Endometrial microvascular endothelial cells (primary cell): ENCODE results near the gene STK32A. TPM values are rescaled to one million over a fixed set of nuclear protein-coding genes. Genes with fewer than 3 reads are reported as not detected.

Experiments
- in situ Hi-C: cut with HindIII; loops from 2 replicates; pipeline ENCODE4 v1.10.0; 2017; ENCODE audit warnings: low sequenced_read_pairs, low pct_unique_long_range_greater_than_20kb; ENCODE audit errors: inconsistent ontology term
- total RNA-seq: library from RNA; depleted of rRNA; stranded (reverse); fragments of >200 nt; gene quantifications from one replicate; pipeline ENCODE4 v1.2.3, GENCODE V29; 2015; ENCODE audit errors: inconsistent ontology term

The STK32A gene
- total RNA-seq, 1 donor from 2014 or later = not detected

DNA sequence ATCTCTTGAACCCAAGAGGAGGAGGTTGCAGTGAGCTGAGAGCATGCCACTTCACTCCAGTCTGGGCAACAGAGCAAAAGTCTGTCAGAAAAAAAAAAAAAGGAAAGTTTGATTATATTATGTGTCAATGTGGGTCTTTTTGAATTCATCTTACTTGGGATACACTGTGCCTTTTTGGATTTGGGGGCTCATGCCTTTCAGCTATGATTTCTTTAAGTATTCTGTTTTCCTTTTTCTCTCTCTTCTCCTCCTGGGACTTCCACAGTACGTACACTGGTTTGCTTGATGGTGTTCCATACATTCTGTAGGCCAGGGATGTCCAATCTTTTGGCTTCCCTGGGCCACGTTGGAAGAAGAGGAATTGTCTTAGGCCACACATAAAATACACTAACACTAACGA, 146.7 kb downstream of the STK32A start:
- in situ Hi-C loops = no loop called here

DNA sequence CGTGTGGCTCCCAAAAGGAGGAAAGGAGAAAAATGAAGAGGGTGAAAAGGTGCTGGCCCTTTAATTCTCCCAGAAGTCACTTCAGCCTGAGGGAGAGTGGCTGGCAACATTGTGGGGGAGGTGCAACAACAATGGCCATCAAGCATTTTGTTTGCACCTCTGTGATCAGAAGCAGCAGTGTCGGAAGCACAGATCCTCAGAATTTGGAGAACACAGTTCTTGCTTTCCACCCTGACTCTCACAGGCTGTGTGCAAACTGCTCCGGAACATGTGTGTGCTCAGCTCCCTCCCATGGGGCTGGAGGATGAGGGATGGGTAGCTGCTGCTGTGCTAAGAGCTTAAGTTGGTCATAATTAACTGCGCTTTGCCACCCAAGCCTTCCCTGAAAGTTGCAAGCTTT, 147.9 kb downstream of the STK32A start:
- in situ Hi-C loops = no loop called here

DNA sequence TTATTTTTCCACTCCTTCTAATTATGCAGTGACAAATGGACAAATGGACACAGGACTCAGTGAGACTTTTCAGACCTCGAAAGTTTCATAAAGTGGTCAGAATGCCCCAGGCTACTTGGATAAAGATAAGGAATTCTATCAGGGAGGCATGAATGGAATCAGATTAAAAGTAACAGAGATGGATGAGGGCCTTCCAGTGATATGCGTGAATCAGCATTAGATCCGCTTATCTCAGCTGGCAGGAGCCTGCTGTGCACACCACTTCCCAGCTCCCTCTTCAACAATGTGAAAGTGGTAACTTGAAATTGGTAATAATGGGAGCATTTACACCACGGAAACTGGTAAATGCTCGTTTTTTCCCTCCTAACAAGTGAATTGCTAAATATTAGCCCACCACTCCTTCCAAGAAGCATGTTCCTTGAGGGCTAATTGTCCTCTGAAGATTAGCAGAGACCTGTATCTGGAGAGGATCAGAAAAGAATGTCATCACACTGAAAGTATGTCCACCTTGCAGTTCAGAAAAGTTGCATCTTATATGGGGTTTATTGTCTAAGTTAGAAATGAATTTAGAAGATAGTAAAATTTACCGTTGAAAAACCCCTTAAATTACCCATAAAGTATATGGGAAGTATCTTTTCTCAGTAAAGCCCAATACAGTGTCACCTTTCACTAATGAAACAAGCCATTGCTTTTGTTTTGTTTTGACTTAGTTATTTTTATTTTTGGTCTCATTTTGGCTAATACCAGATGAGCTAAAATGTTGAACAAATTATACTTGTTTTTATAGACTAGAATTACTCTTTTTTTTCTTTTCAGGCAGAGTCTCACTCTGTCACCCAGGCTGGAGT, 149.7 kb downstream of the STK32A start:
- in situ Hi-C loops = no loop called here

DNA sequence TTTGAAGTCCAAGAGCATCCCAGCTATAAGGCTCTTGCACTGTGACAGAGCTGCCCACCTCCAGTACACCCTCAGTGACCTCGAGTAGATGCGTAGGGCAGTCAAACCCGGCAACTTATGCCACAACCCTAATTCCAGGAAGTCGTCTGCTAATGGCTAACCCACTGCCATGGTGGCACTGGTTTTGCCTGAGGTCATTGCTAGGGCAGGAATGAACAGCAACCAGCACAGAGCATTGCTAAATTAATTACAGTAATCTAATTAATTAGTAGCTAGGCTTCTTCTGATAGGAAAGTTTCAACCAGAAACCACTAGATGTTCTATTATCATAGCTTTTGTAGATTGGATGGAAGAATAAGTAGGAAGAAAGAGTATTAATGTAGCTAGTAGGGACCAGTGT, 152.3 kb downstream of the STK32A start:
- in situ Hi-C loops = no loop called here

GRCh38 chr5:147388184-147389108, 153.6 kb downstream of the STK32A start:
- in situ Hi-C loops = no loop called here

GRCh38 chr5:147390654-147391225, 155.9 kb downstream of the STK32A start:
- in situ Hi-C loops = no loop called here

- in situ Hi-C loops = no loop called here
Observed at GRCh38 chr5:147391781-147392180, 157.0 kb downstream of the STK32A start.

- in situ Hi-C loops = no loop called here
Observed at GRCh38 chr5:147393874-147394672, 159.2 kb downstream of the STK32A start.

DNA sequence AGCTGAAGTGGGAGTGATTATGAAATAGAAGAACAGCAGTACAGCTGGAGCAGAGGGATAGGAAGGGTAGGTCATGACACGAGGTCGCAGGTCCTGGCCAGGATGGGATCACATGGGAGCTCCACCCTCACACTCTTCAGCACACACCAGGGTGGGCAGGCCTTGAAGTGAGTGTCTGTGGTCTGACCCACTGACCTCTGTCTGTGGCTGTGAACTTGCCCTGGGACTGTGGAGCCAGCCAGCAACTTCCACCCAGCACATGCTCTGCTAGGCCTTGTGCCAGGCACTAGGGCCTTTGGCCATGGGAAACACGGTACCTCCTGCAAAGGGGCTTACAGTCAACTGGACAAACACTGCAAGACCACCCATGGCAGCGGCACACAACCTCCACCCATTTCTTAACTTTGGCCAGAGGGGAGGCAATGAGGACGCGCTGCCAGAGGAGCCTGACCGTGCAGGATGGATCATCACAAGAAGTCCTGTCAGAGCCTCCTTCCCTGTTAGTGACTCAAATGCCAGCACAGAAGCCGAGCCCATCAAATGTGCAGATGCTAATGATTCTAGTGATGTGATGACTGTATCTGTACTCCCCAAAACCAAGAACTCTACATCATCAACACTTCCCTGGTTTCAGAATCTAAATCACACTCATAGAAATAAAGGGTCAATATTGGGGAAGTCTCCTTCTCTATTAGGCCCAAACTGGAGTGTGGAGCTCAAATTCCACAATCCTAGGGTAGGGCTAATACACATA, 161.4 kb downstream of the STK32A start:
- in situ Hi-C loops = no loop called here

DNA sequence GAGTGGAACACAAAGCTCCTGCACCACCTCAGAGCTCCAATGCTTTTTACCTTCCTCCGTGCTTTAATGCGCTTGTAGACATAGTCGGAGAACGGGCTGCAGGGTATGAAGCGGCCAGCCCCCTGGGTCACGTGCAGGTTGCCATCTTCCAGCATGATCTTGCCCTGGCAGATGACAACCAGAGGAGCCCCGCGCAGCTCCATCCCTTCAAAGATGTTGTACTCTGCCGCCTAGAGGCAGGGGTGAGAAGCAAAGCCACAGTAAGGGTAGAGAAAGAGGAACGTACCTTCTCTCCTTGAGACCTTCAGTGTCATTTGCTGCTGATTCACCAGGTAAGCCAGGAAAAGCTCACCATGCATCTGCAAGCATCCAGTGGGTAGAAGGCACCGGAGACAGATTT, 162.8 kb downstream of the STK32A start:
- in situ Hi-C loops = no loop called here

DNA sequence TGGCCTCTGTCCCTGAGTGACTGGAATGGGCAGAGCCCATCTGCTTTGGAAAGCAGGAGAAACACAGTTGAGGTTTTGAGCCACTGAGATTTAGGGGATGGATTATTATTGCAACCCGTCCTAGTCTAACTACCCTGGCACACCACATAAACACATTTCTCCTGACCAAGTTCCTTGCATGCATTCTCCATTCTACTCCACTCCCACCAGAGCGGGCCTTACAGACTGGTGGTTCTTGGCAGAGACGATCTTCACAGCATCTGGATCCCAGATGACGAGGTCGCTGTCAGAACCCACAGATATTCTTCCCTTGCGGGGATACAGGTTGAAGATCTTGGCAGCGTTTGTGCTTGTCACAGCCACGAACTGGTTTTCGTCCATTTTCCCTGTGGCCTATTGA, 164.0 kb downstream of the STK32A start:
- in situ Hi-C loops = no loop called here

- in situ Hi-C loops = no loop called here
Observed at GRCh38 chr5:147400126-147400809, 165.4 kb downstream of the STK32A start.

DNA sequence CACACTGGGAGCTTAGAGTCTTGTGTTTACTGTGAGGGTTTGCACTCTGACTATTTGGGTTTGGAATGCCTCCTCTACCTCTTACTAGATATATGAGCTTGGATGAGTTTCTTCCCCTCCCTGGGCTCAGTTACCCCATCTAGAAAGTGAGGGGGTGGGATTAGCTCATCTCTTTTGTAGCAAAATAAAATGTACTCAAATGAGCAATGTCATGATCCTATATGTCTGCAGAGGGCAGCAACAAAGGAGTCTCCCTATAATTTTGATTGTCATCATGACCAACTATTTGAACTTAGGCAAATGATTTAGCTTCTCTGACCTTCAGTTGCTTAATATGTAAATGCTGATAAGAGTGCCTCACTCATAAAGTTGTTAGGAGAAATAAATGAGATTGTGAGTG, 166.1 kb downstream of the STK32A start:
- in situ Hi-C loops = no loop called here

GRCh38 chr5:147403651-147404640, 169.1 kb downstream of the STK32A start:
- in situ Hi-C loops = no loop called here

- in situ Hi-C loops = no loop called here
Observed at GRCh38 chr5:147404706-147405105, 169.9 kb downstream of the STK32A start.

DNA sequence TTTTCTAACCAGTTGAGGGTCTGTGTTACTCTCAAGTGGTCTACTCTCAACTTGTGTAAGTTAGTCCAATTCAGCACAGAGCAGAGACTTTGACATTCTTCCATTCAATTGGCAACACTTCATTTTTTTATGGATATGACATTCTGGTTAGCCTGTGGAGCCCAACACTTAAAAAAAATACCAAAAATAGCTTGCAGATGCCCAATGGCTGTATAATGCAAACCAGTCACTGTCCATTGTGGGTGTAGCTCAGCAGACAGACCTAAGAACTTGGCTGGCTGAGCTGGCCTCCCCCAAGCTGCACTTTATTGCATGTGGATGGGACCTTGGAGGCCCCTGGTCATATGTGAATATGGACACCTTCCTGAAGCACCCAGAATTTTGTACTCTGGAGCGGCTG, 171.8 kb downstream of the STK32A start:
- in situ Hi-C loops = no loop called here
